Mucosa of stomach (tissue), 1 donor: ENCODE measurements around the gene NRROS.
"Not testable (repeated sequence)": the region's sequence is repeated elsewhere in the genome, so short reads cannot be mapped to it uniquely, and the experiment has no call there.

Experiments used
- H3K27me3 ChIP-seq: one replicate; pipeline ENCODE4 v1.7.0; 2013; ENCODE audit warnings: mild to moderate bottlenecking, low read length; ENCODE audit not compliant: control insufficient read depth, insufficient read depth
- H3K36me3 ChIP-seq: one replicate; pipeline ENCODE4 v1.7.0; 2013; ENCODE audit warnings: low read length; ENCODE audit not compliant: control insufficient read depth, insufficient read depth
- H3K4me1 ChIP-seq: one replicate; pipeline ENCODE4 v1.7.0; 2013; ENCODE audit warnings: mild to moderate bottlenecking, low read length; ENCODE audit not compliant: control insufficient read depth, insufficient read depth
- H3K4me3 ChIP-seq: one replicate; pipeline ENCODE4 v1.7.0; 2013; ENCODE audit warnings: low read length
- H3K9ac ChIP-seq: one replicate; pipeline ENCODE4 v1.7.0; 2013; ENCODE audit warnings: mild to moderate bottlenecking, low read length, moderate library complexity
- H3K9me3 ChIP-seq: one replicate; pipeline ENCODE4 v1.7.0; 2013; ENCODE audit warnings: mild to moderate bottlenecking, low read length, moderate library complexity; ENCODE audit not compliant: control insufficient read depth
- donor health status: Pancreatic carcinoma.

Gene NRROS

GRCh38 chr3:196629228-196629627, 10.3 kb upstream of the NRROS start:
- Histone ChIP-seq H3K9me3 (no peaks in the 10 kb centered on the region), H3K4me1 (peaks cover 14% of the 10 kb centered on the region), H3K27me3 (no peaks in the 10 kb centered on the region), H3K9ac (no peak overlapping the region), H3K4me3 (no peak overlapping the region), H3K36me3 (no peaks in the 10 kb centered on the region)

DNA sequence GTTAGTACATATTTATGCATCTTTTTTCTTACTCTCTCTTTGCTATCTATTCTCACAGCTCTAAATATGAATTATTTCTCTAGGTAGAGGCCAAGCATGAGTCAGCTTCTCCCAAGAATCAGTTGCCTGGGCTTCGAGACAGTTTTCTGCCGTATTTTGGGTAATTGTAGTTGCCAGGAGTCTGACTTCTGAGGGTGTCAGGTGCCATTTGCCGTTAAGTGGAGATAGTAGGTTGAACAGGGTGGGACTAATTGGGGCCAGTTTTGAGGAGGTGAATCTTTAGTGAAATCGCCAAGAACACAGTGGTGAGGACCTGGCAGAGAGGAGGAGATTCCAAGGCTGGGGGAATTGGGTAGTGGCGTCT, 7.8 kb upstream of the NRROS start:
- Histone ChIP-seq H3K4me3 (peak overlapping the region; percentile 74), H3K27me3 (no peaks in the 10 kb centered on the region), H3K9ac (peak overlapping the region; percentile 87), H3K9me3 (no peaks in the 10 kb centered on the region), H3K4me1 (peaks cover 14% of the 10 kb centered on the region), H3K36me3 (no peaks in the 10 kb centered on the region)

- H3K9me3 ChIP-seq: no peaks in the 10 kb centered on the region
- H3K4me3 ChIP-seq: peak overlapping the region; percentile 74
- no peaks in the 10 kb centered on the region for H3K36me3 ChIP-seq
- H3K4me1 ChIP-seq: peaks cover 14% of the 10 kb centered on the region
- H3K27me3 ChIP-seq: no peaks in the 10 kb centered on the region
- H3K9ac ChIP-seq: peak overlapping the region; percentile 87
These were observed 7.3 kb upstream of the NRROS start for GRCh38 chr3:196632046-196632751.

- H3K4me1 ChIP-seq: peaks cover 14% of the 10 kb centered on the region
- H3K9me3 ChIP-seq: no peaks in the 10 kb centered on the region
- H3K27me3 ChIP-seq: peaks cover 3% of the 10 kb centered on the region
- no peak overlapping the region for H3K4me3 ChIP-seq
- no peak overlapping the region for H3K9ac ChIP-seq
- no peaks in the 10 kb centered on the region for H3K36me3 ChIP-seq
These were observed 5.8 kb upstream of the NRROS start for GRCh38 chr3:196633555-196634151.

- no peaks in the 10 kb centered on the region for H3K9me3 ChIP-seq
These were observed 5.3 kb upstream of the NRROS start for GRCh38 chr3:196634224-196634623.

GRCh38 chr3:196634829-196635228, 4.7 kb upstream of the NRROS start:
- Histone ChIP-seq H3K9me3 (no peaks in the 10 kb centered on the region), H3K4me3 (no peak overlapping the region), H3K9ac (no peak overlapping the region), H3K27me3 (peaks cover 13% of the 10 kb centered on the region), H3K36me3 (no peaks in the 10 kb centered on the region), H3K4me1 (peaks cover 14% of the 10 kb centered on the region)

More at GRCh38 chr3:196634224-196634623, 5.3 kb upstream of the NRROS start:
- Histone ChIP-seq H3K36me3 (no peaks in the 10 kb centered on the region), H3K4me1 (peaks cover 14% of the 10 kb centered on the region), H3K4me3 (no peak overlapping the region), H3K27me3 (peaks cover 9% of the 10 kb centered on the region), H3K9ac (no peak overlapping the region)

DNA sequence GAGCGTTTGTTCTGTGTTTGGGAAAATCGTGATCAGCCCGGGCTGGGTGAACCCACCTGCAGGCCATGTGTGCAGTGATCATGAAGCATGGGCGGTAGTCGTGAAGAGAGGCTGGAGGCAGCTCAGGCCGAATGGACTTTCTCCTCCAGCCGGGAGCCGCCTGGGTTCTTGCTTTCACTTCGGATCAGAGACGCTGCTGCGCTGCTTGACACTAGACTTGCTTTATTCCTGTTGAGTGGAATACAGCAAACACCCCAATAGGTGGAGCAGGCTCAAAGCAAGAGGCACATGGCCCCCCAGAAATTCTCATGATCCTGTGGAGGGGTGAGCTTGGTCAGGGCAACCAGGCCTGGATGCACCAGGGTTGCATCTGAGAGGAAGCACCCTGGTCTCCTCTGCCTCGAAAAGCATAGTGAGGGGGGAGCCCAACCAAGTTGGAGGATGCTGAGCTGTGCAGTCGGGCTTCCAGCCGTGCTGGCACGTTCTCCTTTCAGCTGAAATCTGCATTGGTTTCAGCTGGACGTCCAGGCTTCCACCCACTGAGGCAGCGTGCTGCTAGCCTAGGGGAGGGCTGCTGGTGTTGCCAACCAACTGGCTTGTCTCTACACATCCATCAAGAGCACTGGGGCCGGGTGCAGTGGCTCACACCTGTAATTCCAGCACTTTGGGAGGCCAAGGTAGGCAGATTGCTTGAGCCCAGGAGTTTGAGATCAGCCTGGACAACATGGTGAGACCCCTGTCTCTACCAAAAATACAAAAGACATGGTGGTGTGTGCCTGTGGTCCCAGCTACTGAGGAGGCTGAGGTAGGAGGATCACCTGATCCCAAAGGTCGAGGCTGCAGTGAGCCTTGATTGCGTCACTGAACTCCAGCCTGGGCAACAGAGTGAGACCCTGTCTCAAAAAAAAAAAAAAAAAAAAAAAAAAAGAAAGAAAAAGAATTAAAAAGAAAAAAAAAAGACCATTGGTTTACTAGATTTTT, 2.8 kb upstream of the NRROS start:
- Histone ChIP-seq H3K36me3 (no peaks in the 10 kb centered on the region), H3K9me3 (no peaks in the 10 kb centered on the region), H3K27me3 (peaks cover 19% of the 10 kb centered on the region), H3K4me3 (no peak overlapping the region), H3K4me1 (peaks cover 12% of the 10 kb centered on the region), H3K9ac (no peak overlapping the region)

DNA sequence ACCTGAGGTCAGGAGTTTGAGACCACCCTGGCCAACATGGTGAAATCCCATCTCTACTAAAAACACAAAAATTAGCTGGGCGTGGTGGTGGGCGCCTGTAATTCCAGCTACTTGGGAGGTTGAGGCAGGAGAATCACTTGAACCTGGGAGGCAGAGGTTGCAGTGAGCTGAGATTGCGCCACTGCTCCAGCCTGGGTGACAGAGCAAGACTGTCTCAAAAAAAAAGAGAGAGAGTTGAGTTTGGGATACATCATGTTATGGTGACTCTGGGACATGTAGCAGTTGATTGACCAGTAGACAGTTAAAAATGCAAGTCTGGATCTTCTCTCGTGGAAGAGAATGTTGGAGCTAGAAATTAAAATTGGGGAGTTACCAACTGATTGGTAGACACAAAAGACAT, 1.6 kb upstream of the NRROS start:
- not testable (repeated sequence) for H3K36me3 ChIP-seq, H3K9me3 ChIP-seq, H3K9ac ChIP-seq, H3K4me1 ChIP-seq, H3K4me3 ChIP-seq
- H3K27me3 ChIP-seq: peaks cover 19% of the 10 kb centered on the region

GRCh38 chr3:196638861-196639482, 522 bp upstream of the NRROS start:
- Histone ChIP-seq H3K9ac (peak overlapping the region; percentile 23), H3K36me3 (no peaks in the 10 kb centered on the region), H3K27me3 (peaks cover 19% of the 10 kb centered on the region), H3K4me3 (no peak overlapping the region), H3K4me1 (no peaks in the 10 kb centered on the region), H3K9me3 (no peaks in the 10 kb centered on the region)

DNA sequence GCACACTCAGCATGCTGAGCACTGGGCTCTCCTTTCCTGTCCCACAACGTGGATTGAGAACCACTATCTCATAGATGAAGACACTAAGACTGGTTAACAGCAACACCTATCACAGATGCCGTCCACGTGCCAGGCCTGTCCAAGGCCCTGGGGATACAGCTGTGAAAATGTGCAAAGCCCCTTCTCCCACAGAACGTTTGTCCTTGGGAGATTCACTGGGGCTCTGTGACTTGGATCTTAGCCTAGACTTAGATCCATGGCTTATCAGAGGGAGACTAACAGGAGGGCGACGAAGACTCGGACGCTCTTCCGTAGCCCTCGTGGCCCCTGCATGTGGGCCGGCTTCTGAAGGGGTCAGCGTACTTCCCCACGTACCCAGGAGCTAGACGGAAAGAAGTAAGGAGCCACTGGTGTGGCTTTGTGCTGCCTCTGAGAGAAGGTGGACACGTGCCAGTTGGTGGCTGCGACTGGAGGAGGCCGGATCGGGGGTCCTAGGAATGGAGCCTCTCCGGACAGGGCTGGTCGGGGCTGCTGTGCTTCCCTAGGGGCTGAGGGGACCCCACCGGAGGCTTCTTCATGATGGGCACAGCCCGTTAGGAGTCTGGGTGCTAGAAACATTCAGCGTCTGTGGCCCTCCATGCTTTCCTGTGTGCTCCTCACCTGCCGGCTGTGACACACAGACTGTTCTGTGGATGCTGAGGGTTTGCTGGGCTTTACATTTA, 964 bp downstream of the NRROS start:
- Histone ChIP-seq H3K9ac (no peak overlapping the region), H3K36me3 (no peaks in the 10 kb centered on the region), H3K4me3 (no peak overlapping the region), H3K9me3 (no peaks in the 10 kb centered on the region), H3K27me3 (peaks cover 19% of the 10 kb centered on the region), H3K4me1 (no peaks in the 10 kb centered on the region)

DNA sequence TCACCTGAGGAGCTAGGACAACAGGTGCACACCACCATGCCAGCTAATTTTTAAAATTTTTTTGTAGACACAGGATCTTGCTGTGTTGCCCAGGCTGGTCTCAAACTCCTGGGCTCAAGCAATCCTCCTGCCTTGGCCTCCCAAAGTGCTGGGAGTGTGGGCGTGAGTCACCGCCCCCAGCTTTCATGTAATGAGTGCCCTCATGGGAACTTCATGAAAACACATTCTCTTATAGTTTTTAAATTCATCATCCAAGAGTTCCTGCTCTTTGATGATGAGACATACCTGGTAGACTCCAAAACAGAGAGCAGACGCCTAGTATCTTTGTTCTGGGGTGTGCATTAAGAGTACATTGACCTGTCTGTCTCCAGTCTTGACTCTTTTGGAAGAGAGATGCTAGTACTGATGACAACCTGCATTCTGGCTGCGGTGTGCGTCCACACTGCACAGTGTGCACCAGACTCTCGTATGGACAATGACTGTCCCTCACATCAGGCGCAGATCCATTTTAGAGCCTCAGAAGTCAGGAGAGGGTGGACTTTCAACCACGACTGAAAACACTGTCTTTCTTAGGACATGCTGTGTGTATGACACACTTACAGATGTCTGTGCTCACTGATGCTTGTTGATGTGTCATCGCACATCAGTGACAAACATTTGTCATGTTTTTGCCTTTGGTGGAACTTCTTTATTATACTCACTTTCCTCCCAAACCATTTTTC, 2.0 kb downstream of the NRROS start:
- H3K9me3 ChIP-seq: no peaks in the 10 kb centered on the region
- H3K4me1 ChIP-seq: no peaks in the 10 kb centered on the region
- H3K9ac ChIP-seq: no peak overlapping the region
- H3K27me3 ChIP-seq: peaks cover 19% of the 10 kb centered on the region
- H3K4me3 ChIP-seq: no peak overlapping the region
- no peaks in the 10 kb centered on the region for H3K36me3 ChIP-seq
